Mesothelial cell of epicardium (in vitro differentiated cells): ENCODE measurements around the gene TXNDC5. TPM values are rescaled to one million over a fixed set of nuclear protein-coding genes. Genes with fewer than 3 reads are reported as not detected.

ENCODE experiments used
- DNase-seq, 2 experiments: peaks; one replicate each; pipeline ENCODE4 v3.0.0; 2021; ENCODE audit warnings: low spot score in 2 of 2; ENCODE audit not compliant: unreplicated experiment in 2 of 2
- H3K27ac Mint-ChIP-seq: 2 replicates; pipeline ENCODE4 v1.8.0; 2021; ENCODE audit warnings: mixed read lengths
- H3K27me3 Mint-ChIP-seq: 2 replicates; pipeline ENCODE4 v1.8.0; 2021; ENCODE audit warnings: low read depth, mixed read lengths
- H3K36me3 Mint-ChIP-seq: 2 replicates; pipeline ENCODE4 v1.8.0; 2021; ENCODE audit warnings: mixed read lengths
- H3K4me1 Mint-ChIP-seq: 2 replicates; pipeline ENCODE4 v1.8.0; 2021; ENCODE audit warnings: mixed read lengths
- H3K4me3 Mint-ChIP-seq: 2 replicates; pipeline ENCODE4 v1.8.0; 2021; ENCODE audit warnings: mild to moderate bottlenecking, moderate library complexity, mixed read lengths
- H3K9me3 Mint-ChIP-seq: 2 replicates; pipeline ENCODE4 v1.8.0; 2021; ENCODE audit warnings: mixed read lengths
- CTCF ChIP-seq: fragments of 200-600 bp; sonication (generic); IDR thresholded peaks from one replicate; pipeline ENCODE4 v1.5.0; 2021; ENCODE audit warnings: antibody characterized with exemption; ENCODE audit not compliant: unreplicated experiment
- total RNA-seq: library from RNA; stranded (reverse); gene quantifications from 3 replicates; pipeline ENCODE4 v1.2.1, GENCODE V29; 2021

Gene TXNDC5
- total RNA-seq, 1 donor from 2014 or later, result 120 TPM

GRCh38 chr6:7933794-7934193 lies 23.2 kb upstream of the TXNDC5 start:
- H3K4me3 Mint-ChIP-seq, result no peak overlapping the region
- no peak for DNase-seq
- peaks cover 4% of the 10 kb centered on the region for H3K9me3 Mint-ChIP-seq
- no peaks in the 10 kb centered on the region for H3K4me1 Mint-ChIP-seq
- peaks cover 10% of the 10 kb centered on the region for H3K27me3 Mint-ChIP-seq
- H3K27ac Mint-ChIP-seq, result no peak overlapping the region
- H3K36me3 Mint-ChIP-seq, result no peaks in the 10 kb centered on the region
- no peak for TF ChIP-seq CTCF

- Mint-ChIP-seq H3K4me3 (no peak overlapping the region), H3K4me1 (no peaks in the 10 kb centered on the region), H3K36me3 (no peaks in the 10 kb centered on the region), H3K27me3 (peaks cover 12% of the 10 kb centered on the region), H3K9me3 (peaks cover 4% of the 10 kb centered on the region), H3K27ac (no peak overlapping the region)
- DNase-seq, result no peak
- TF ChIP-seq CTCF, result no peak
Measured at GRCh38 chr6:7932625-7933024, 22.0 kb upstream of the TXNDC5 start.

- DNase-seq, result no peak
- no peak overlapping the region for H3K4me3 Mint-ChIP-seq
- H3K36me3 Mint-ChIP-seq, result peaks cover 3% of the 10 kb centered on the region
- peaks cover 10% of the 10 kb centered on the region for H3K27me3 Mint-ChIP-seq
- H3K27ac Mint-ChIP-seq, result no peak overlapping the region
- H3K4me1 Mint-ChIP-seq, result no peaks in the 10 kb centered on the region
- TF ChIP-seq CTCF, result no peak
- peaks cover 26% of the 10 kb centered on the region for H3K9me3 Mint-ChIP-seq
Measured at GRCh38 chr6:7924867-7925266, 14.3 kb upstream of the TXNDC5 start.

- Mint-ChIP-seq H3K4me3 (no peak overlapping the region), H3K27ac (no peak overlapping the region), H3K9me3 (peaks cover 25% of the 10 kb centered on the region), H3K4me1 (no peaks in the 10 kb centered on the region), H3K27me3 (peaks cover 4% of the 10 kb centered on the region), H3K36me3 (peaks cover 3% of the 10 kb centered on the region)
- TF ChIP-seq CTCF, result no peak
- no peak for DNase-seq
Measured at GRCh38 chr6:7922596-7922995, 12.0 kb upstream of the TXNDC5 start.

GRCh38 chr6:7921632-7922092 lies 11.1 kb upstream of the TXNDC5 start:
- DNase-seq, result no peak
- Mint-ChIP-seq H3K4me3 (no peak overlapping the region), H3K9me3 (peaks cover 20% of the 10 kb centered on the region), H3K4me1 (no peaks in the 10 kb centered on the region), H3K27me3 (peaks cover 4% of the 10 kb centered on the region), H3K27ac (no peak overlapping the region), H3K36me3 (peaks cover 3% of the 10 kb centered on the region)
- TF ChIP-seq CTCF, result no peak

GRCh38 chr6:7921046-7921445 lies 10.5 kb upstream of the TXNDC5 start:
- peaks cover 2% of the 10 kb centered on the region for H3K27me3 Mint-ChIP-seq
- DNase-seq, result no peak
- TF ChIP-seq CTCF, result no peak

More at GRCh38 chr6:7921046-7921445, 10.5 kb upstream of the TXNDC5 start:
- Mint-ChIP-seq H3K4me1 (no peaks in the 10 kb centered on the region), H3K27ac (no peak overlapping the region), H3K36me3 (peaks cover 3% of the 10 kb centered on the region), H3K9me3 (peaks cover 16% of the 10 kb centered on the region), H3K4me3 (no peak overlapping the region)
